IMR-90 (cell line): ENCODE measurements around the gene LRRC1.

Experiments used
- CEBPB ChIP-seq: IDR thresholded peaks from 2 replicates; pipeline ENCODE4 v1.6.1; 2012; ENCODE audit warnings: low read depth, low read length, improper control_type of control experiment
- CHD1 ChIP-seq: IDR thresholded peaks from 2 replicates; pipeline ENCODE4 v1.6.1; 2012; ENCODE audit warnings: low read depth, low read length, improper control_type of control experiment
- NFE2L2 ChIP-seq: fragments of 150-350 bp; IDR thresholded peaks from 2 replicates; pipeline ENCODE4 v1.6.1; 2016; ENCODE audit warnings: low read depth, mild to moderate bottlenecking, low read length
- POLR2A ChIP-seq: IDR thresholded peaks from 2 replicates; pipeline ENCODE4 v1.6.1; 2012; ENCODE audit warnings: mild to moderate bottlenecking, low read depth, low read length
- RAD21 ChIP-seq: IDR thresholded peaks from 2 replicates; pipeline ENCODE4 v1.6.1; 2012; ENCODE audit warnings: low read length, improper control_type of control experiment
- RFX5 ChIP-seq: IDR thresholded peaks from 2 replicates; pipeline ENCODE4 v1.8.0; 2012; ENCODE audit warnings: low read depth, mild to moderate bottlenecking, low read length, moderate library complexity
- TF ChIP-seq, protein P1 (sequence below): conservative IDR thresholded peaks from 2 replicates; pipeline ENCODE4 v1.5.1; 2012; ENCODE audit warnings: mild to moderate bottlenecking, low read depth, low read length, improper control_type of control experiment
- TF ChIP-seq, protein P2 (sequence below): fragments of 150-350 bp; IDR thresholded peaks from 2 replicates; pipeline ENCODE4 v1.6.1; 2016; ENCODE audit warnings: low read depth, mild to moderate bottlenecking, low read length, moderate library complexity, borderline replicate concordance

DNA sequence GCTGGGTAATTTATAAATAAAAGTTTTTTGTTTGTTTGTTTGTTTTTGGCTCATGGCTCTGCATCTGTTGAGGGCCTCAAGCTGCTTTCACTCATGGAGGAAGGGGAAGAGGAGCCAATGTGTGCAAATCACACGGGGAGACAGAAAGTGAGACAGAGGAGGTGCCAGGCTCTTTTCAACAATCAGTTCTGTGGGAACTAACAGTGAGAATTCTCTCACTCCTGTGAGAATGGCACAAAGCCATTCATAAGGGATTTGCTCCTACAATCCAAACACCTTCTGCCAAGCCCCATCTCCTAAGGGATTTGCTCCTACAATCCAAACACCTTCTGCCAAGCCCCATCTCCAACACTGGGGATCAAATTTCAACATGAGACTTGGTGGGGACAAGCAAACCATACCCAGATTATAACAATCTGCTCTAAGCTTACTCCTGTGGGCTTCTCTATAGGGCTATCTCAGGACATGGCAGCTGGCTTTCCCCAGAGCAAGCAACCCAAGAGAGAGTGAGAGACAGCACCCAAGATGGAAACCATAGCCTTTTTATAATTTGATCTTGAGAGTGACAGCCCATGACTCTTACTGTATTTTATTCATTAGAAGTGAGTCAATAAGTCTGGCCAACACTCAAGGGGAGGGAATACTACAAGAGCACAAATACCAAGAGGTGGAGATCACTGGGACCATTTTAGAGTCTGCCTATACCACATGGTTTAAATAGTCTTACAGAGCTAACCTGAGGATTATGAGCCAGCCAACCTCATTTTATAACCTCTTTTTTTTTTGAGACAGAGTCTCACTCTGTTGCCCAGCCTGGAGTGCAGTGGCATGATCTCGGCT is 22.8 kb upstream of the LRRC1 start:
- TF ChIP-seq, protein P1, sequence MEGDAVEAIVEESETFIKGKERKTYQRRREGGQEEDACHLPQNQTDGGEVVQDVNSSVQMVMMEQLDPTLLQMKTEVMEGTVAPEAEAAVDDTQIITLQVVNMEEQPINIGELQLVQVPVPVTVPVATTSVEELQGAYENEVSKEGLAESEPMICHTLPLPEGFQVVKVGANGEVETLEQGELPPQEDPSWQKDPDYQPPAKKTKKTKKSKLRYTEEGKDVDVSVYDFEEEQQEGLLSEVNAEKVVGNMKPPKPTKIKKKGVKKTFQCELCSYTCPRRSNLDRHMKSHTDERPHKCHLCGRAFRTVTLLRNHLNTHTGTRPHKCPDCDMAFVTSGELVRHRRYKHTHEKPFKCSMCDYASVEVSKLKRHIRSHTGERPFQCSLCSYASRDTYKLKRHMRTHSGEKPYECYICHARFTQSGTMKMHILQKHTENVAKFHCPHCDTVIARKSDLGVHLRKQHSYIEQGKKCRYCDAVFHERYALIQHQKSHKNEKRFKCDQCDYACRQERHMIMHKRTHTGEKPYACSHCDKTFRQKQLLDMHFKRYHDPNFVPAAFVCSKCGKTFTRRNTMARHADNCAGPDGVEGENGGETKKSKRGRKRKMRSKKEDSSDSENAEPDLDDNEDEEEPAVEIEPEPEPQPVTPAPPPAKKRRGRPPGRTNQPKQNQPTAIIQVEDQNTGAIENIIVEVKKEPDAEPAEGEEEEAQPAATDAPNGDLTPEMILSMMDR, result no peak
- TF ChIP-seq, protein P2, sequence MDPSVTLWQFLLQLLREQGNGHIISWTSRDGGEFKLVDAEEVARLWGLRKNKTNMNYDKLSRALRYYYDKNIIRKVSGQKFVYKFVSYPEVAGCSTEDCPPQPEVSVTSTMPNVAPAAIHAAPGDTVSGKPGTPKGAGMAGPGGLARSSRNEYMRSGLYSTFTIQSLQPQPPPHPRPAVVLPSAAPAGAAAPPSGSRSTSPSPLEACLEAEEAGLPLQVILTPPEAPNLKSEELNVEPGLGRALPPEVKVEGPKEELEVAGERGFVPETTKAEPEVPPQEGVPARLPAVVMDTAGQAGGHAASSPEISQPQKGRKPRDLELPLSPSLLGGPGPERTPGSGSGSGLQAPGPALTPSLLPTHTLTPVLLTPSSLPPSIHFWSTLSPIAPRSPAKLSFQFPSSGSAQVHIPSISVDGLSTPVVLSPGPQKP, result no peak
- TF ChIP-seq POLR2A, result no peak
- TF ChIP-seq NFE2L2, result no peak
- TF ChIP-seq RFX5, result no peak
- no peak for TF ChIP-seq CHD1
- no peak for TF ChIP-seq RAD21
- TF ChIP-seq CEBPB, result no peak
